ENCODE measurements around the gene INHBA.

The INHBA gene

DNA sequence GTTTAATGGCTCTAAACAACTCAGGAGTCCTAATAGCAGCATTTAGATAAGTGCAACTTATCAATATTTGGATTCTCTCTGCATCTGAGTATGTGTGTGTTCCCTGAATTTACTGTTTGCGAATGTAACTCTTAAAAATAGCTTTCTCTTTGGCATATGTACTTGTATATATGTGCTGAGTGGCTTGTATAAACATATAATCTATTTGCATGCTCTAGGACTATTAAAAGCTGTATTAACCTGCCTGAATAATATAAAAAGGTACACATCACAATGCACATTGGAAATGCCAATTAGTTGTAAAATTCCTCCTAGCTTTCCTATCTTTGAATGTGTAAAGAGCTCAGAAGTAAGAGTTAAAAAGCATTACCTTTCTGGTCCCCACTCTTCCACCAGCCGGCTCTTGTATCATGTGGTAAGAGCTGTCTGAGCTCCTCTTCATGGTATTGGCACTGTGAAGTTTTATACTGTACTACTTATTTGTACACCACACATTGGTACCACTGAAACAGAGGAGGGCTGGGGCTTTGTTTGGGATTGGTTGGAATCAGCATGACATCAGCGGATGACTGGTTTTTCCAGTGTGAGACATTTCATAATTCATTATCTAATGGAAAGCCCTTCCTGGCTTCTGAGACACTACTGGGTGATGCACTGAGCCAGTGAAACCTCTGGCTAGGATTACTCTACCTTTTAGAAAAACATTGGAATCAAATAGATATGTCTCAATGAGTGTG lies at the start of gene INHBA:
INHBA (minus strand) TSS at position 456 of the 737 bp plus-strand sequence. CDS start 2,716 bp downstream, outside the sequence.
- no peak for DNase-seq

- no peak for DNase-seq
Measured at GRCh38 chr7:41752615-41753014, 49.7 kb upstream of the INHBA start.

GRCh38 chr7:41750661-41751540 lies 48.0 kb upstream of the INHBA start:
- no peak for DNase-seq

DNA sequence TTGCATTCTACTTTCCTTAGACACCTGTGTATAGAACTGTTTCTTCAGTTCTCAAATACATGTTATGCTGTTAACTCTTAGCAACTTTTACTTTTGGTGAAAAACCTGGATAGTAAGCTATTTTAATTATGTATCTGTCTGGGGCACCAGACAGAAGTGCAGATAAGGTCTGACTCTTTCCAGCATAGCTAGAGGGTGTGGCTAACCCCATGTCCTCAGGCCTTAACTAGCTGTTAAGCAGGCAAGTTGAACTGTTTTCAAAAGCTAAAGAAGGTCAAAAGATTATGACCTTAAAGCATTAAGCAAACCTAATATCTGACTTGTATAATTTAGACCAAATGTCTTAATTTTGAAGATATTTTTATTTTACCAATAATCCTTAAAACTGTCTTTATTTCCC lies 45.1 kb upstream of the INHBA start:
- no peak for DNase-seq

DNA sequence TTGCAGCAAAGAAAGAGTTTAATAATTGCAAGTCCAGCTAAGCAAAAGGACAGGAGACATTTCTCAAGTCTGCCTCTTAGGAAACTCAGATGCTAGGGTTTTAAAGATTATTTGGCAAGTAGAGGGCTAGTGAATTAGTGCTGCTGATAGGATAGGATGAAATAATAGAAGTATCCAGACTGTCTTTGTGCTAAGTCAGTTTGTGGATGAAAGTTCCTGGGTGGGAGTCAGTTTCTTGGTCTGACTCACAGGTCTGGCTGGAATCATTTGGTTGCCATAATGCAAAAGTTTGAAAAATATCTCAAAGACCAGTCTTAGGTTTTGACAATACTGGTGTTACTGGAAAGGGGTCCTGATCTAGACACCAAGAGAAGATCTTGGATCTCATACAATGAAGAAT lies 42.6 kb upstream of the INHBA start:
- DNase-seq, result no peak

- no peak for DNase-seq
Measured at GRCh38 chr7:41744161-41744560, 41.3 kb upstream of the INHBA start.

- no peak for DNase-seq
Measured at GRCh38 chr7:41742401-41743020, 39.6 kb upstream of the INHBA start.

DNA sequence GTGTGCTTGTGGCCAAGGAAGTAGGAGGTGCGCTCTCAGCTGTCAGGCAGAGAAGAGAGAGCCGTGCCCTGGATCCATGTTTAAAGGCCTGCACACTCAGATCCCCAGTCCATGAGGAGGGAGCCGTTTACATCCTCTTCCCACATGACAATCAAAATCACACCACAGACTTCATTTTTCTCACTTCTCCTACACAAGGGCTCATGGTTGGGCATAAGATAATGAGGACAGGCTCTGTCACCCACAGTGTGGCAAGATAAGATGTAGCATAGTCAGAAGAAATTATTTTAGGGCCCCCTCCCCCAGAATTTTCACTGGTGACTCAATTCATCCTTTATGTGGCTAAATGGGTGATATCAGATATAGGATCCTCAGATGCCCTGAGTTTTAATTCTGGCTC lies 35.9 kb upstream of the INHBA start:
- no peak for DNase-seq

- DNase-seq, result no peak
Measured at GRCh38 chr7:41738336-41738735, 35.4 kb upstream of the INHBA start.

DNA sequence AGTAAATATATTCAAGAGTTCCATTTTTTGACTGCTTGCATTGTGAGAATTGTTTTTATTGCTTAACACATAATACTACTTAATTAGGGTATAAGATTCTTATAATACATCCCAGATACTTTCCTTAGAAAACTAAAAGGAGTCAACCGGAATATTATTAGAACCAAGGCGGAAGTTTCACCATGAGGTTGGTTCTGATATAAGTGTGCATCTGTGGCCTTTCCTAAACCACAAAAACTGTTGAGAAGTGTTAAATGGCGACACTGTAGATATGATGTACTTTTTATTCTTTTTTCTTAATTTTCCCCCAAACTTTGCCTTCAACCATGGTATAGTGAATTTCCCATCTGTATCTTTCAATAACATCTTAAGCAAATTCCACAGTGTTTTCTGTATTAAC lies 32.3 kb upstream of the INHBA start:
- DNase-seq, result no peak

DNA sequence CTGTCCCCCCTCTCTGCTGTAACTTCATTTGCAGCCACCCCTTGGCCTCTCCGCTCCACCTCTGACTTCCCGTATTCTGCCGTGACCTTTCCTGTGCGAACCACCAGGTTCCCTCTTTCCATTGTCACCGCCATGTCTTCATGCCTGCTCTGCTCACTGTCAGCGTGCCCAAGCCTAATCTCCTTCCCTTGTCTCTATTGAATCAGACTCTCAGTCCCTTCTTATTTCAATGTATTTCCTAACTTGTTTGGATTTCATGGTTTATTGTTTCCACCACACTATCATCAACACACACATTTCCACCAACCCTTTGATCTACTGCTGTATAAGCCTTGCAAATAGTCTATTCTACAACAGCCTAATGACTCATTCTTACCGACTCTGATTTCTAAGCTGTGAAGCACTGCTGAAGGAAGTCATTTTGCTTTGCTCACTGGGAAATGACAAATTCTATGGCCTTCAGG lies 30.0 kb upstream of the INHBA start:
- DNase-seq, result no peak

DNA sequence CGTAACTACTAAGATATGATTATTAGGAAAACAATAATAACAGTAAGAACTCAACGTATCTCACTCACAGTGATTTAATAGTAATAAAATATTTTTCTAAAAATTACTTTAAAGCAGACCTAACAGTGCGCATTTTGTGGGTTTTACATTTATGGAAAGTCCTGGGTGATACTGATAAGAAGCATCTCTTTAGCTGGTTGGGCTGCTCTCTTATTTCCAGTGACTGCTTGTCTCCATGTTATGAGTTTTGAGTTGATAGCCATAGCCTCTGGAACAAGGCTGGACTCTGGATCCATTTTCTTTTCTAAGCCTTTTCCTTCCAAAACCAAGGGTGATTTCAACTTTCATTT lies 29.5 kb upstream of the INHBA start:
- DNase-seq, result no peak

DNA sequence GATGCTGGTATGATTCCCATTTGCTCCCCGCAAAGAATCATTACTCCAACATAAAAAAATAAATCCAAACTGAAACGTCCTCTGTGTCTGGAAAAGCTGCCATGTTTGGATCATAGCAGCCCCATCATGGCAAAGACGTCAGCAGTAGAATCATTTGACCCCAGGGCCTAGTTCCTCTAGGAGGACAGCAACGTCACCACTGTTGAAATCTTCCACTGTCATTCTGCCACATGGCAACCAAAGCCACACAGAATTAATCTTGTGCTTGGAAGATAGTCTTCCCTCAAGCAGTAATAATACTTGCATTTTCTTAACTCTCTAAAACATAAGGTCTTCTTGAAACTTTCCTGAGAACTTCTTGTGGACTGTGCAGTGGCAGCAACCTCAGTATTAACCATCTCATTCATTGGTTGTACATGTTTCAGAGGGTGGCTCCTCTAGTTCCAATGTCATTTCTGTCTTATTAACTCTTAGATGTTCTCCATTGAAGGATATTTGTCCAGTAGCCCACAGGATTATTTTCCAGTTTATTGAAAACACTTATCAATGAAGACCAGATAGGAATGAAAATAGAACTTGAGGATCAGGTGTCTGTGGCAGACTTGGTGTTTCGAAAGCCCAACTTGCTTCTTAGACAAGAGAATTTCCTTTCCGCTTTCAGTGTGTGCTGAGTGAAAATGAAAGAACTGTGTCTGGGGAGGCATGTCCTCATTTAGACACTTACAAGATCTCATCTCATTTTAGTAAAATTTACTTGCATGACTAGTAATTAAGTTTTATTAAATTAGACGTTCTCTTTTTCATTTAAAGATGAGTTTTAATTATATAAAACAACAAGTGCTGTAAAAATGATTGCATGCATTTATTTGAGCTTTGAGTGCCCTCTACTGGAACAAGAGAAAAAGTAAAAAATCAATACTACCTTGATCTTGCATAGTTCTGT lies 28.9 kb upstream of the INHBA start:
- DNase-seq, result no peak

GRCh38 chr7:41730668-41731067 lies 27.8 kb upstream of the INHBA start:
- DNase-seq, result no peak

GRCh38 chr7:41730161-41730560 lies 27.3 kb upstream of the INHBA start:
- DNase-seq, result no peak

DNA sequence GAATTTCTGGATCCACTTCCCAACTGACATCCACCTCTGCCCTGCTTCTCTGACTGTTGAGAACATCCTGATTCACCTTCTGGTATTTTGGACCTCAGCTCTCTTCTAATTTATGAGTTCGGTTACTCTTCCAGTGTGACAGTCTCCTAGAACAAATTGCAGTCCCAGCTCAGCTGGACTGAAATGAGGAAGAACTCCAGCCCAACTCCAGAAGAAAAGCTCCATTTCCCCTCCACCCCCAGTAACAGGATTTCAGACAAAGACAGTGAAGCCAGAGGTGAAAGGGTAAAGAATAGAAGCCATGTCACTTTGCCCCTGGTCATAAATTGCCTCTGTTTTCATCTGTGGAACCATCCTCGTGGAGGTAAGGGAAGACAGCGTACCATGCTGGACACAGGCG lies 26.2 kb upstream of the INHBA start:
- no peak for DNase-seq

GRCh38 chr7:41725013-41725412 lies 22.1 kb upstream of the INHBA start:
- no peak for DNase-seq

DNA sequence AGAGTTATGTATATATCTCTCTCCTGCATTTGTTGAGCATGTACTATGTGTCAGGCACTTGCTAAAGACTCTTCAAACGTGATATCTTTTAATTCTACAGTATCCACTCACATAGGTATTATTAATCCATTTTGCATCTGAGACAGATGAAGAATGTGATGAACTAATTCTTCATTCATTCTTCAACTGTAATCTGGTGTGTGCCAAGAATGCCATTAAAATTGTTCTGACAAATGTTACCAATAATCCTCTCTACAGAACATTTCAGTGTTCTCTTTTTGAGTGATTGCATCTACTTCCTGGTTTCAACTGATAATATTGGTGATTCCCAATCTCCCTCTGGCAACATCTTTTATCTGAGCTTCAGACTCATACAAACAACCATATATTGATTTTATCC lies 18.0 kb upstream of the INHBA start:
- DNase-seq, result no peak

DNA sequence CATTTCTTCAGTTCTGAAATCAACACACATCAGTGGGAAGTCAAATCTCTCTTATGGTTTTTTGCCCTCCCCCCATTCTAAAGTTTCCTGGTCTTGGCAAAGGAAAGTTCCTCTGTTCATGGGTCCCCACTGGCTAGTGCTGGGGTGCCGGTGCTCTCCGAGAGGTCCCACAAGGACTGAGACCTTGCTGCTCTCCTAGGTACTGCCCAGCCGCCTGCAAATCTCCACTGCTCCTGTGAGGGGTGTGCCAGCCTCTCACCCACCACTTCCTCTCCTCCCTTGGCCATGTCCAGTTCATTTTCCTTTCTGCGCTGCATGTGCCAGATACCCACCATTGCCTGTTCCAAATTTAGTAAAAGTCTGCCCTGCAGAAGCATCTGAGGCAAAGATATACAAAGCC lies 17.2 kb upstream of the INHBA start:
- no peak for DNase-seq

DNA sequence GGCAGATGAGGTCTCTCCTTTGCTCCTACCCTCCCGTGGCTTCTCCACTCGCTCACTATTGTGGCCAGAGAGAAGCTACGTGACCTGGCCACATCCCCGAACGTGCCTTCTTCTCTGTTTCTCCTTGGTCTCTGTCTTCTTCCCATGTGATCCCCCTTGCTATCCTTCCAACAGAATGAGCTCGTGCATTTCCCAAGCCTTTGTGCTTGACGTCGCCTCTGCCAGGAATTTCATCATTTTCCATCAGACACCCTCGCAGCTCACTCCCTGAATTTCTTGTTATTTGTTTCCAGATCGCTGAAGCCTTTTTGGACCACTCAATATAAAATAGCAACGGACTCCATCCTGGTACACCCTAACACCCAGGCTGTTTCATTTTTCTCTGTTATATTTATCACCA lies 13.8 kb upstream of the INHBA start:
- no peak for DNase-seq

GRCh38 chr7:41715000-41715399 lies 12.1 kb upstream of the INHBA start:
- no peak for DNase-seq

DNA sequence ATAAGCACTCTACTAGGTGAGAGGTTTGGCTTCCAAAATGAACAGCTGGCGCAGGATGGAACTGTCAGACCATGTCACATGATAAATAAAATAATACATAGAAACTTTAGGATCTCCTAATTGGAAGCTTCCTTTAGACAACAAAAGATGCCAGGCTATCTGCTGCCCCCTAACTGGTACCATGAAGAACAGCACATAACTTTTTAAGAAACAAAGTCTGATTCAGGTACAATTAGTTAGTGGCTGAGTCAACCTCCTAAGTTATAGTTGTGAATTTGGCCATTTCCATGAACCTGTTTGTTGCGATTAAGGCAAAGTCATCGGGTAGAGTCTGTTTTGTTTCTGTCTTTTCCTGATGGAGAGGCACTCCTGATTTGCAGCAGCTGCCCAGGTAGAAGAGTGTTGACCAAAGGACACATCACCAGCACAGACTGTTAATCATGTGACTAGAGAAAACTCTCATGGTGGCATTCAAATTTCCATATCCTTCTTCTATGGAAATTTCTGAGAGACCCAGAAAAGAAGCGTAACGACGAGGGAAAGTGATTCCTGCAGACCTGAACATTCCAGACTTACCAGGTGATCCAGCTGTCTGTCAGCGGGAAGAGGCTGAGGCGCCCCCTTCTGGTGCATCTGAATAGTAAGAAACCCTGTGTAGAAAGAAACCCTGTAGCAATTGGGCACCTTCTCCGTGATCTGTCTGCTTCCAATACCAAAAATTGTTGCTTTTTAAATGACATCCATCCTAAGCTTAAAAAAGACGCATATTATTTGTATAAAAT lies 8.6 kb upstream of the INHBA start:
- no peak for DNase-seq

All from NCI-H446 treated with DMSO at 0.1 percent for 48 hours (cell line).